Measurements from ENCODE around the gene KATNB1.
"Not testable (repeated sequence)": the region's sequence is repeated elsewhere in the genome, so short reads cannot be mapped to it uniquely, and the experiment has no call there.

The KATNB1 gene

DNA sequence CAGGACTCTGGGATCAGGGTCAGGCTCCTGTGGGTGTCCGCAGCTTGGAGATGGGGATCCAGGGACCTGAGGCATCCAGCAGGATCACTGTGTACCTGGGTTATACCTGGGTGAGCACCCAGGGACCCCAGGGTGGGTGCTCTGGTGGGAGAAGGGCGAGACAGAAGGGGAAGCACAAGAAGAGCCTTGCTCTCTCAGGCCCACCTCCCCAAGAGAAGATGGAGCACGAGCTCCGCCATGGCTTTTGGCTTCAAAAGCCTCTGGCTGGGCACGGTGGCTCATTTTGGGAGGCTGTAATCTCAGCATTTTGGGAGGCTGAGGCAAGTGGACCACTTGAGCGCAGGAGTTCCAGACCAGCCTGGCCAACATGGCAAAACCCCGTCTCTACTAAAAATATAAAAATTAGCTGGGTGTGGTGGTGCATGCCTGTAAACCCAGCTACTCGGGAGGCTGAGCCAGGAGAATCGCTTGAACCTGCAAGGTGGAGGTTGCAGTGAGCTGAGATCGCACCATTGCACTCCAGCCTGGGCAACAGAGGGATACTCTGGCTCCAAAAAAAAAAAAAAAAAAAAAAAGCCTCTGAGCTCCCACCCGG, 32.1 kb upstream of the KATNB1 start:
- DNase-seq, result no peak

GRCh38 chr16:57704011-57704904, 31.3 kb upstream of the KATNB1 start:
- no peak for DNase-seq

DNA sequence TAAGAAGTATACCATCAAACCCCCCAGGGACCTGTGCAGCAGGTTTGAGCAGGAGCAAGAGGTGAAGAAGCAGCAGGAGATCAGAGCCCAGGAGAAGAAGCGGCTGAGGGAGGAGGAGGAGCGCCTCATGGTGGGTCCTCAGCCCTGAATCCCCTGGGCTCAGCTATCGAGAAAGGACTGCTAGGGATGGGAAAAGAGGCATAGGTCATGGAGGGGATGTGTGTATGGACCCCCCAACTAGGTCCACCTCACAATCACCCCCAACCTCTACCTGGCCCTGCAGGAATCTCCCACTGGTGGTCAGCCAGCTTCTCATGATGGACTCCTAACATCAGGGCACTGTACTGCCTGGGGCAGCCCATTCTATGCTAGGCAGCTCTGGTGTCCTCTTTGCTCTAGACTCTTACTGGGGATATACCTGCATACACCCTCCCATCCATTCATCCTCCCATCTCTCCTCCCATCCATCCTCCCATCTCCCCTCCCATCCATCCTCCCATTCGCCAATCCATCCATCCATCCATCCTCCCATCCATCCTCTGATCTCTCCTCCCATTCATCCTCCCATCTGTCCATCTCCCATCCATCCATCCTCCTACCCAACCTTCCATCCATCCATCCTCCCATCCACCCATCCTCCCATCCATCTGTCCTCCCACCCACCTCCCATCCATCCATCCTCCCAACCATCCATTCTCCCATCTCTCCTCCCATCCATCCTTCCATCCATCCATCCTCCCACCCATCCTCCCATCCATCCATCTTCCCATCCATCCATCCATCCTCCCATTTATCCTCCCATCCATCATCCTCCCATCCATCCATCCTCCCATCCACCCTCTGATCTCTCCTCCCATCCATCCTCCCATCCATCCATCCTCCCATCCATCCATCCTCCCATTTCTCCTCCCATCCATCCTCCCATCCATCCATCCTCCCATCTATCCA, 30.4 kb upstream of the KATNB1 start:
- DNase-seq, result no peak

DNA sequence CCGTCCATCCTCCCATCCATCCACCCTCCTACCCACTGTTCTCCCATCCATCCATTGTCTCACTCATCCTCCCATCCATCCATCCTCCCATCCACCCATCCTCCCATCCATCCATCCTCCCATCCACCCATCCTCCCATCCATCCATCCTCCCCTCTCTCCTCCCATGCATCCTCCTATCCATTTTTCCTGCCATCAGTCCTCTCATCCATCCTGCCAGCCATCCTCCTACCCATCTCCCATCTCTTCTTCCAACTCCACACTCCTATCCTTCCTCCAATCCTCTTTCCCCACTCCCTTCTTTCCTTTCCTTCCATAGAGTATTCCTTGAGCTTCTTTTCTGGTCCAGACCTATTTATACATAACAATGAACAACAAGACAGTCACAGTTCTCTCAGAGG, 28.9 kb upstream of the KATNB1 start:
- DNase-seq, result no peak

- DNase-seq, result no peak
These were observed 28.2 kb upstream of the KATNB1 start for GRCh38 chr16:57707331-57707730.

- DNase-seq, result no peak
These were observed 27.4 kb upstream of the KATNB1 start for GRCh38 chr16:57708168-57708567.

GRCh38 chr16:57709663-57710062, 25.9 kb upstream of the KATNB1 start:
- DNase-seq, result no peak

- DNase-seq, result no peak
These were observed 24.2 kb upstream of the KATNB1 start for GRCh38 chr16:57711346-57711745.

DNA sequence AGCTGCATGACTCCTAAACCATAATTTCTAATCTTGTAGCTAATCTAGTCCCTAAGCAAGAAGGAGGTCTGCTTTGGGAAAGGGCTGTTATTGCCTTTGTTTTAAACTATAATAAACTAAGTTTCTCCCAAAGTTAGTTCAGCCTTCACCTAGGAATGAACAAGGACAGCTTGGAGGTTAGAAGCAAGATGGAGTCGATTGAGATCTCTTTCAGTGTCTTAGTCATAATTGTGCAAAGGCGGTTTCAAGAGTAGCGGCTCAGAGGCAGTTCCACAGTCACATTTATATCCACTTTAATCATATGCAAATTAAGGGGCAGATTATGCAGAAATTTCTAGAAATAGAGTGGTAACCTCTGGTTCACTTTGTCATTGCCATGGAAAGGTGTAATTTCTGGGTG, 23.6 kb upstream of the KATNB1 start:
- no peak for DNase-seq

DNA sequence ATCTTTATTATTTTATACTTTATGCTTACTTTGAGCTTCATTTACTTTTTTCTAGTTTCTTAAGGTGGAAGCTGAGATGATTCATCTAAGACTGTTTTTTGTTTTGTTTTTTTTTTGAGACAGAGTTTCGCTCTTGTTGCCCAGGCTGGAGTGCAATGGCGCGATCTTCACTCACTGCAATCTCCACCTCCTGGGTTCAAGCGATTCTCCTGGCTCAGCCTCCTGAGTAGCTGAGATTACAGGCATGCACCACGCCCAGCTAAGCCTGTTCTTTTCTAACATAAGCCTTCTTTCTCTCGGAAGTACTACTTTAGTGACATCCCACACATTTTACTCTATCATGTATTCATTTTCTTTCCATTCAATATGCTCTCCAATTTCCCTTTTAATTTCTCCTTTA, 23.0 kb upstream of the KATNB1 start:
- DNase-seq, result not testable (repeated sequence)

DNA sequence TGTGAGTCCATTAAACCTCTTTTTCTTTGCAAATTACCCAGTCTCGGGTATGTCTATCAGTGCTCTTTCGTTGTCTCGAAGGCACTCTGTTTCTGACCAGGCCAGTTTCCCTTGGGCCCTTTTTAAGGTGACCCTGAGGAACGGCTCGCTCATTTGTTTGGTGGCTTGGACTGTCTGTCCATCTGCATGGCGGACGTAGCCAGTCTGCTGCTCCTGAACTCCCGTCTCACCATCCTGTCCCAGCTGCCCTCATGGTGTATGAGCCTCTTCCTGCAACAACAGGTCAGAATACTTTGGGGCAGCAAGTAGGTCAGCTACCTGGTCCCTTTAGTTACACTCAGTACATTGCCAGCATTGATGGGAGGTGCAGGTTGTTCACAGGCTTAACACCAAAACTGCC, 22.0 kb upstream of the KATNB1 start:
- DNase-seq, result no peak

DNA sequence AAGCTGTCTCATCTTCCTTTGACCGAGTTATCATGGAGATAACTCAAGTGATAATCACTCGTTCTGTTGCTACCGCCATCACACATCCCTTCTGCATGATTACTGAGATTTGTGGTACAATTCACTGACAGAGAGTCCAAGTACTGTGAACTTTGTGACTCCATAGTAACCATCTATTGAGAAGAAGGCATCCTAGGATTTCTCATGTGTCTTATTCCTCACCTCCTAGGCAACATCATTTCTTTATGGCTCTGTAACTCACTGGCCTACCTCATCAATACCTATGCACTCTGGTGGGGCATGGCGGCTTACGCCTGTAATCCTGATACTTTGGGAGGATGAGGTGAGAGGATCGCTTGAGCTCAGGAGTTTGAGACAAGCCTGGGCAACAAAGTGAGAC, 21.5 kb upstream of the KATNB1 start:
- no peak for DNase-seq

DNA sequence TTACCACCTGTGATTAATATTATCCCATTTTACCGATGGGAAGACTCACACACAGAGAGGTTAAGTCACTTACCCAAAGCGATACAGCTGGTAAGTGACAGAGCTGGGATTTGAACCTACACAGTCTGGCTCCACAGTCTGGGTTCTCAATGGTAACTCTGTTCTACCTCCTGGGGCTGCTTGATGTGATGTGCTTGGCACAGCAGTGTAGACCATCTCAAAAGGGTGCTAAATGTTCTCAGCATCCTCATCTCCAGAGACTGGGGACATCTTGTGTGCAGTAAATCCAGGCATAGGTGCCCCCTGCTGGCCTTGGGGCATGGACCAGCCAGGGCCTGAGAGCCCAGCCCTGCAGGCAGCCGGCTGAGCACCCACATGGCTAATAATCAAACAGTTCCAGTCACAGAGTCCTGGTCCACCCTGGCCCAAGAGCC, 15.4 kb upstream of the KATNB1 start:
- peak; percentile 64 for DNase-seq

DNA sequence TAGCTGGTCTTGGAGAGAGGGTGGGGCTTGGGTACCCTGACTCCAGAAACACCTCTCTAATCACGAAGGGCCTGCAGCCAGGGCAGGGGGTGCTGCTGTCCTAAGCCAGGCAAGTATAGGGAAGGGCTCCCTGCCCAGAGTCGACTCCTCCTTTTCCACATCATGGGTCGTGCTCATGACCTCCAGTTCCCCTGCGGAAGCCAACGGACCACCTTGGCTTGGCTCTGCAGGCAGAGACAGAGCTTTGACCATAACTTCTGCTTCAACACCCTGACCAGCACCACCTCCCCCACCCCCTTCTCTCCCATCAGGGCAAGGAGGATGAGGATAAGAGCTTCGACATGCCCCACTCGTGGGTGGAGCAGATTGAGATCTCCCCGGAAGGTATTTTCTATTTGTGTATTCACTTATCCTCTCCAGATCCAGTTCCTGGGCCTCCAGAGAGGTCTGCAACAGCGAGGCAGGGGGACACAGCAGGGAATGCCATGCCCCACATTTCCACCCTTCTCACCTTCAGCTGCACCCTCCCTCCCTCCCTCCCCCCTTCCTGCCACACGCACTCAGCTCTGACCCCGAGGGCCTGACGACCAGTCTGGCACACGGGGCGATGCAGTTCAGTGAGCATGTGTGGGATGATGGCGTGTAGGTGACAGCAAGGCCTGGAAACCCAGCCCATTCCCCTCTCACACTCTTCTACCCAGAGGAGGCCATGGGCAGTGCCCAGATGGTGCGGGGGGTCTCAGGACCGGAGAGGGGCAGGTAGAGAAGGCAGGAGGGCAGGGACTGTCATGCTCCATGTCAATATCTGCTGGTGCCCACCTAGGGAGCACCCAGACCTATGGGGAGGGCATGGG, 14.0 kb upstream of the KATNB1 start:
- DNase-seq, result no peak

GRCh38 chr16:57722210-57722499, 13.4 kb upstream of the KATNB1 start:
- DNase-seq, result no peak

GRCh38 chr16:57722651-57723050, 12.9 kb upstream of the KATNB1 start:
- no peak for DNase-seq

- no peak for DNase-seq
These were observed 12.4 kb upstream of the KATNB1 start for GRCh38 chr16:57723170-57723569.

DNA sequence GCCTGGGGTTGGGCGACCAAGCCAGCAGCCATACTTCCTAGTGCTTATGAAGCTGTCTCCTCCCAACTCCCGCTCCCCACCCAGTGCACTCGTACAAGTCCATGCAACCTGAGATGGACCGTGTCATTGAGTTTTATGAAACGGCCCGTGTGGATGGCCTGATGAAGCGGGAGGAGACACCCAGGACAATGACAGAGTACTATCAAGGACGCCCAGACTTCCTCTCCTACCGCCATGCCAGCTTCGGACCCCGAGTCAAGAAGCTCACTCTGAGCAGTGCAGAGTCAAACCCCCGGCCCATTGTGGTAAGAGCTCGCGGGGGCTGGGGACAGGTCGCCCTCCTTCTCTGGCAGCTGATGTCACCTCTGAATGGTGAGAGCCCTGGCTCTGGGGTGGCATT, 11.0 kb upstream of the KATNB1 start:
- no peak for DNase-seq

- DNase-seq, result no peak
These were observed 10.4 kb upstream of the KATNB1 start for GRCh38 chr16:57725151-57725550.

DNA sequence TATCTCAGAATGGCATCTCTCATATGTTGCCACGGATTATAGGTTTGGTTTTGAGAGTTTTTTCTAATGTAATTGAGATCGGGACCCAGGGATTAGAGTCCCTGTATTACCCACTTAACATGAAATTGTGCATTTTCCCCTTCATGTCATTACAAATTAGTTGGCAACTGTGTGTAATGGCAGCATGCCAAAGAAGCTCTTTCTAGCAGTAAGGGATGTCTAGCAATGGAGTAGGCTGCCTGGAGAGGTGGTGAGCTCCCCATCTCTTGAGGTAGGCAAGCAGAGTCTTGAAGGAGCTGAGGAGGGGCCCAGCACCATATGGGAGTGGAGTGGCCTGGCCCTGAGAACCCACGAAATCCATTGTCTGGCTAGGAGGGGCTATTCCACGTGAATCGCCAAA, 10.0 kb upstream of the KATNB1 start:
- no peak for DNase-seq

DNA sequence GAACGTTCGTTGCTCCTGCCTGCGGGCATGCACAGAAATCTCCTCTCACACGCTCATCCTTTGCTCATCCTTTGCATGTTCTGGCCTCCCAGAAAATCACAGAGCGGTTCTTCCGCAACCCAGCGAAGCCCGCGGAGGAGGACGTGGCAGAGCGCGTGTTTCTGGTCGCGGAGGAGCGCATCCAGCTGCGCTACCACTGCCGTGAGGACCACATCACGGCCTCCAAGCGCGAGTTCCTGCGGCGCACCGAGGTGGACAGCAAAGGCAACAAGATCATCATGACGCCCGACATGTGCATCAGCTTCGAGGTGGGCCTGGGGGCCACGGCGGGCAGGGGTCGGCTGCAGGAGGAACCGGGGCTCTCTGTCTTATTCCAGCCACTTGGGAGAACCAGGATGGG, 9.6 kb upstream of the KATNB1 start:
- DNase-seq, result no peak

GRCh38 chr16:57726433-57726947, 9.1 kb upstream of the KATNB1 start:
- DNase-seq, result no peak
